OCI-LY1 (cell line): ENCODE results near the gene IQCM.

ENCODE experiments used
- EZH2 ChIP-seq: fragments of 200-600 bp; sonication (generic), shearing (Covaris generic); IDR thresholded peaks from 2 replicates; pipeline ENCODE4 v1.8.0; 2017; ENCODE audit warnings: borderline replicate concordance, mixed run types, mild to moderate bottlenecking, antibody characterized with exemption, low read length, moderate library complexity, mixed read lengths
- TF ChIP-seq, protein P1 (sequence below): fragments of 200-600 bp; sonication (generic), shearing (Covaris generic); IDR thresholded peaks from 2 replicates; pipeline ENCODE4 v1.5.1; 2017; ENCODE audit warnings: mild to moderate bottlenecking, antibody characterized with exemption, low read length, moderate library complexity, mixed read lengths

DNA sequence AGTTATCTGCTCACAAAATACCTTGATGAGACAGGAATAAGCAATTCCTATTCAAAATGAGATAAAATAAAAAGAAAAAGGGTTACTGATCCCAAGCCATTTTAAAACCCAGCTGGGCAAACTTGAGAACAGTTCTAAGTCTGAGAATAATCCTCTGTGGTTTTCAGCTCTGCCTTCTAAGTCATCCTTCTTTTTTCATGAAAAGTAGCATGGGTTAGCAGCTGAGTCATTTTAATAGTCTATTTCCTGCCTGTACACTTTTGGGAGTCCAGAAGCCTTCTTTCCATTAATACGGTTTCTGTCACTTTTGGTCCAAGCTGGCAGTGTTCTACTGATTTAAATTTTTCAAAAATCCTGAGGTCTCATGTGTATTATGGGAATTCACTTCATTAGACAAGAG is 374.3 kb downstream of the IQCM start:
- TF ChIP-seq, protein P1, sequence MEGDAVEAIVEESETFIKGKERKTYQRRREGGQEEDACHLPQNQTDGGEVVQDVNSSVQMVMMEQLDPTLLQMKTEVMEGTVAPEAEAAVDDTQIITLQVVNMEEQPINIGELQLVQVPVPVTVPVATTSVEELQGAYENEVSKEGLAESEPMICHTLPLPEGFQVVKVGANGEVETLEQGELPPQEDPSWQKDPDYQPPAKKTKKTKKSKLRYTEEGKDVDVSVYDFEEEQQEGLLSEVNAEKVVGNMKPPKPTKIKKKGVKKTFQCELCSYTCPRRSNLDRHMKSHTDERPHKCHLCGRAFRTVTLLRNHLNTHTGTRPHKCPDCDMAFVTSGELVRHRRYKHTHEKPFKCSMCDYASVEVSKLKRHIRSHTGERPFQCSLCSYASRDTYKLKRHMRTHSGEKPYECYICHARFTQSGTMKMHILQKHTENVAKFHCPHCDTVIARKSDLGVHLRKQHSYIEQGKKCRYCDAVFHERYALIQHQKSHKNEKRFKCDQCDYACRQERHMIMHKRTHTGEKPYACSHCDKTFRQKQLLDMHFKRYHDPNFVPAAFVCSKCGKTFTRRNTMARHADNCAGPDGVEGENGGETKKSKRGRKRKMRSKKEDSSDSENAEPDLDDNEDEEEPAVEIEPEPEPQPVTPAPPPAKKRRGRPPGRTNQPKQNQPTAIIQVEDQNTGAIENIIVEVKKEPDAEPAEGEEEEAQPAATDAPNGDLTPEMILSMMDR, result no peak
- TF ChIP-seq EZH2, result no peak
